Cerebellar cortex (tissue), 1 donor: ENCODE data around the gene RALA.

Experiments
- DNase-seq: peaks from one replicate; pipeline ENCODE4 v3.0.0-alpha.2; 2015; ENCODE audit warnings: low spot score

The RALA gene

GRCh38 chr7:39623047-39623731, at the start of gene RALA:
Gene RALA, plus strand, starts transcription at chr7:39623572. Its CDS starts 63,096 bp downstream, at chr7:39686668.
- peak; percentile 95 for DNase-seq

DNA sequence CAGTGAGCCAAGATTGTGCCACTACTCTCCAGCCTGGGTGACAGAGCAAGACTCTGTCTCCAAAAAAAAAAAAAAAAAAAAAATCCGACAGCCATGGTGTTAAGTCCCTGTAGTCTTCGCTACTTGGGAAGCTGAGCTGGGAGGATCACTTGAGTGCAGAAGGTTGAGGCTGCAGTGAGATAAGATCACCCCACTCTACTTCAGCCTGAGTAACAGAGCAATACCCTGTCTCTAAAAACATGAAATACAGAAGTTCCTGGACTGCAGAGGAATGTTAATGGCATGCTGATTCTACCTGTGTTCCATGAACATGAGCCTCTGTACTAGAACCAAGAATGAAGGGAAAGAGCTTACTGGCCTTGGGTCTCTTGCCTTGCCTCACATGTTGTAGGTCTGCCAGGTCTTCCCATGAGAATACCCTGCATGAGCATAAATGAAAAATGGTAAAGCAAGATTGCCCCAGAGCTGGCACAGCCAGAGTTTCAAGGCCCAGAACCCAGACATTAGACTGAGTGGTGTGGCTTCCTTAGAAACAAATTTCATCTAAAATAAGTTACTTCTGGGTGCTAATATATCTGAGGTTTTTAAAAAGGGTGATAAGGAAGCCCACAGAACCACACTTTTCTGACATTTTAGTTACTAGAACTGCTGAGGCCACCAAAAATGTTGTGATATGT, 48.6 kb upstream of the RALA start:
- DNase-seq: no peak

DNA sequence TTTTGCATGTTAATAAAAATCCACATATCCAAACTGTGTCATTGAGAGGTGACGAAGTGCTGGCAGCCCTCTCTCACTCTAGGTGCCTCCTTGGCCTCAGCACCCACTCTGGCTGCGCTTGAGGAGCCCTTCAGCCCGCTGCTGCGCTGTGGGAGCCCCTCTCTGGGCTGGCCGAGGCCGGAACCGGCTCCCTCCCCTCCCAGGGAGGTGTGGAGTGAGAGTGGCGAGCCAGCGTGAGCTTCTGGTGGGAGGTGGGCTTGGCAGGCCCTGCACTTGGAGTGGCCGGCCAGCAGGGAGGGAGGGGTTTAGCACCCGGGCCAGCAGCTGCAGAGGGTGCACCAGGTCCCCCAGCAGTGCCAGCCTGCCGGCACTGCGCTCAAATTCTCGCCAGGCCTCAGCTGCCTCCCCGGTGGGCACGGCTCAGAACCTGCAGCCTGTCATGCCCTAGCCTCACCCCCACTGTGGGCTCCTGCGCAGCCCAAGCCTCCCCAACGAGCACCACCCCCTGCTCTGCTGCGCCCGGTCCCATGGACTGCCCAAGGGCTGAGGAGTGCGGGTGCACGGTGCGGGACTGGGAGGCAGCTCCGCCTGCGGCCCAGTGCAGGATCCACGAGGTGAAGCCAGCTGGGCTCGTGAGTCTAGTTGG, 46.0 kb upstream of the RALA start:
- no peak for DNase-seq

GRCh38 chr7:39580149-39580874, 43.1 kb upstream of the RALA start:
- DNase-seq: peak; percentile 95

DNA sequence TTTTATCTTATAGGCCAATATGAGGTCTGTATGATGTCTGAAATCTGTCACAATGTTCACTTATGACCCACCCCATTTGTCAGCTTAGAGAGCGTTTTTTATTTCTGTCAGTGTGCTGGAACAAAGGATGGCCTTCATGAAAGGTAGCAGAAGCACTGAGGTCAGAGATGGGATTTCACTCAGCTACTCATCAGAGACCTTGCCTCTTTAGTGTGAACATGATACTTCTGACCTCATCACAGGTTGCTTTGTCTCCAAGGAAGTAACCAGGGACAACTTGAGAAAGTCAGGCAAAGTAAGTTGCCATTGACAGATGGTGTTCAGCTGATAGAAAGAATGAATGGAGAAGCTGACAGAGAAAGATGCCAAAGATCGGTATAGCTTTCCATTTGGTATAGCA, 40.8 kb upstream of the RALA start:
- no peak for DNase-seq

DNA sequence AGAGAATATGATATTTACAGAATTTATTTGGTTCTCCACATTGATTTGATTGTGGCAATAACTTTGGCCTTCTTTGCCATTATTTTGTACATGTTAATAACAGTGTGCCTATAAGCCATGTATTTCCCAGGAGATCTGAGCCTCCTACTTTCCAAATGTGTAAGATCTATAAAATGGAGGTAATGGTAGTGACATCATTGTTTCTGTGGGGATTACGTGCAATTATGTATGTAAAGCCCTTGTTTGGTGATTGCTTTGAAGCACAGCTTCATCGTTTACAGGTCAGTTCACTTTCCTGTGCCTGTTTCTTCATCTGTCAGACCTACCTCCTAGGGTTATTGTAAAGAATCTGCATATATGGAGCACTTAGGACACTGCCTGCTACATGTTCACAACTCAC, 39.8 kb upstream of the RALA start:
- DNase-seq: no peak

GRCh38 chr7:39587393-39587792, 36.0 kb upstream of the RALA start:
- DNase-seq: no peak

DNA sequence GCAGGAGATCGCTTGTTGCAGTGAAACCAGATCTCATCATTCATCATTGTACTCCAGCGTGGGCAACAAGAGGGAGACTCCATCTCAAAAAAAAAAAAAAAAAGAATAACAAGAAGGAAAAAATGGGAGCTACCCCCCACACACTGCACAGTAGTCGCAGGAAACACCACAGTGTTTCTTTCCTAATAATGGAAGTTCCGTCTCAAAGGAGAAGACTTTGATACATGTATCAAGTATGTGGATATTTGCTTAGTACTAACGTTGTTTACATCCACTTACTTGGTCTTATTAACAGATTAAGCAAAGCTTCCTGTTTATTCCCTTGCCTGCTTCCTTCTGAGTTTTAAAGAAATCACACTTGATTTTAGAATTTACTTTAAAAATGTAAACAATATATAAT, 35.0 kb upstream of the RALA start:
- DNase-seq: no peak

GRCh38 chr7:39589323-39590111, 33.9 kb upstream of the RALA start:
- no peak for DNase-seq

DNA sequence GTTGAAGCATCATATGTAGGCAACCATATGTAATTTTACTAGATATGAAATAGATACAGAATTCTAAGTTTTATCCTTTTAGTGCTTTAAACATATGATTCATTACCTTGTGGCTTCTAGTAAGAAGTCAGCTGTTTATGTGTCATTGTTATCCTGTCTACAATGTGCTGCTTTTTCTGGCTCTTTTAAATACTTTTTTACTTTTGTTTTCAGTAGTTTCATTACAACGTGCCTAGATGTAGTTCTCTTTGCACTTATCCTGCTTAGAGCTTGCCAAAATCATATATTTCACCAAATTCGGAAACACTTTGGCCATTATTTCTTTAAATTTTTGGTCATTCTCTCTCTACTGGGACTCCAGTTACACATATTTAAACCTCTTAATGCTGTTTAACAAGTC, 30.8 kb upstream of the RALA start:
- DNase-seq: no peak

DNA sequence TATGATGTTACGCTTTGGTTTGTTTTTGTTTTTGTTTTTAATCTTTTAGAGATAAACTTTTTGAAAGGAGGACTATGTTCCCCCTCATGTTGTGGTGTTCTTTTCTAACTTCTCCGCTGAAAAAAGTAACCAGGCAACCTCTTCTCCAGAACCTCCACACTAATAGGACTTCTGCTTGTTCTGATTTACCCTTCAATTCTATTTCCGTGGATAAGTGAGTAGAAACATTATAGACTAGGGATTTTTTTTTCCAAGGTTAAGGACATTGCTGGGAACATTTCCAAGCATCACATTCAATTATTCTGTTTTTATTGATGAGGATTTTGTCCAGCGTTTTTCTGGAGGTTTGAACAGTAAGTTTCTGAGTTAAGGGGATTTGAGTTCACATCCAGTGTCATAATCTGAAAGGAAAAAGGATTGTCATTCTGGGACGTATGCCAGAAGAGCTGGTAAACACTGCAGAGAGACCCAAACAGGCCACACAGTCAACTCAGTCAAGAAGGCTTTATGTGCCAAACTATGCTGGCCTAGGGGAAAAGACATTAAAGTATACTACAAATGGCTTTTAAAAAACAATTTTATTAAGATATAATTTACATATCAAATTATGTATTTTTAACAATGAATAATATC, 28.3 kb upstream of the RALA start:
- DNase-seq: peak; percentile 5

- DNase-seq: no peak
Measured at GRCh38 chr7:39602351-39602750, 21.0 kb upstream of the RALA start.

- DNase-seq: no peak
Measured at GRCh38 chr7:39603924-39604323, 19.4 kb upstream of the RALA start.

GRCh38 chr7:39605087-39605486, 18.3 kb upstream of the RALA start:
- DNase-seq: no peak

GRCh38 chr7:39606352-39606751, 17.0 kb upstream of the RALA start:
- no peak for DNase-seq

DNA sequence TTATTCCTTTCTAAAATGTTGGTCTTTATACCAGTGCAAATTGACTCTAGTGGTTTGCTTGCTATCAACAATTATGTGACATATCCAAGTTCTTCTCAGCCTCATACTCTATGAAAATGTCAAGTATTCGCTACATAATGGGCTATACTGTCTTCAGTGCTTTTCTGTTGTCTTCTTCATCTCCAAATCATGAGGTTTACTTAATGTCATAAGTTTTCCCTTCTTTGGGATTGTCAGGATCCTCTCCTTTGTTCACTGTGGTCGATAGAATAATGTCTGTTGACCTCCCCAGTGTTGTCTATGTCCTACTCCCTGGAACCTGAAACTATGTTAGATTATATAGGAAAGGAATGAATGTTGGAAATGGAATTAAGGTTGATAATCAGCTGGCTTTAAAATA, 16.4 kb upstream of the RALA start:
- no peak for DNase-seq

DNA sequence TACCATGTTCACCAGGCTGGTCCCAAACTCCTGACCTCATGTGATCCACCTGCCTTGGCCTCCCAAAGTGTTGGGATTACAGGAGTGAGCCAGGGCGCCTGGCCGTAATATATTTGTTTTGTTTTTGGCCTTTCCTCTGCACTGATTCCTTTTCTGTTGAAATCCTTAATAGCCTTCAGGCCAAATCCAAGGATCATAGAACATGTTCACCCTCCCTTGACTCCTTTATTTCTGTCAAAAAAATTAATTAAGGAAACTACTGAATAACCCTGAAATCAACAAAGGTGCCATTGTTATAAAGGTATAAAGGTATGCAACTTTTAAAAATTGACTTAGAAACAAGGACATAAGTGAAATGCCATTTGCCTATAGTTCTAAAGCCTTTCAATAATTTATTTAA, 15.5 kb upstream of the RALA start:
- DNase-seq: no peak

DNA sequence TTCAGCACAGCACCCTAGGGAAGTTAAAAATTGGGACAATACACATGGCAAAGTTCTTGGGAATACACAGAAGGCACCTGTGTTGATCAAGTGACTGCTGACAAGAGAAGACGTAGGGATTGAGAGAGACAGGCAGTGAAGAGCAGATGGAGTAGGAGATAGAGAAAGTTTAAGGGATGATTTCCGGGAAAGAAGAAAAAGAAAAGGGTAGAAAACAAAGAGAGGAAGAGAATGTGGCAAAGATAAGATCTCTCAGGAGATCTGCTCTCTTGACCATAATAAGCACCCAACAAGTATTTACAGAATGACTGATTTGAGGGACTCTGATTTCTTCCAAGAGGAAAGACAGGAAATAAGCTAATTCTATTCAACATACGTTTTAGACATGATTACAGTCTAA, 15.1 kb upstream of the RALA start:
- no peak for DNase-seq

DNA sequence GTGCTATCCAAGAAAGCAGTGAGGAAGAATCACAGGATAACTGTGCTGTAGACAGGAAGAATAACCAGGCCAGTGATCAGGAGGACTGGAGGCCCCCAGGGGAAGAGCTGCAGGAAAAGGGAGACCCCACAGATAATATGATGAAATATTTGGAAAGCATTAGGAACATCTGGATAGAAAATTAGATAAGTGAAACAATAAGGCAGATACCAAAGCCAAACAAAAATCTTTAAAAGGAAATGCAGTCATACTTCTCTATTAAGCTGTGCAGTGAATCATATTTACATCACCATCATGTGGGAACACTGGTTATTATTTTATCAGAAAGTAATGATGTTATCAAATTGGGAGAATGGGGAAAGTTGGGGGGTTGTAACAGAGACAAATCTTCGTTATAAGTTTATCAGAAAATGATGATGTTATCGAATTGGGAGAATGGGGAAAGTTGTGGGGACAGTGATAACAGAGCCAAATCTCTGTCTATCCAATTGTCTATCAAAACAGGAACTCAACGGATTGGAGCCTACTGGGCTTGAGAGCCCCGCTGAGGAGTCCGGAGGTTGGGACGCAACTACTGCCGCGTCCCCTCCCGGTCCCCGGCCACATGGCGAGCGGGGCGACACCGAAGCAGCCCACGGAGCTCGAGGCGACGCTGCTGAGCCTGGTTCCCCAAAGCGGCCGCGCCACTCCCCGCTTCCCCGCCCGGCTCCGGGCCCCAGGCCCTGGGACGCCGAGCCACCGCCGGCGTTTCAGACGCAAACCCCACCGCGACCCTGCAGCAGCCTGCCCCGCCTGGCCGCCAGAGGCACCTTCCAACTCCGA, 14.0 kb upstream of the RALA start:
- no peak for DNase-seq

GRCh38 chr7:39609935-39610263, 13.5 kb upstream of the RALA start:
- no peak for DNase-seq

DNA sequence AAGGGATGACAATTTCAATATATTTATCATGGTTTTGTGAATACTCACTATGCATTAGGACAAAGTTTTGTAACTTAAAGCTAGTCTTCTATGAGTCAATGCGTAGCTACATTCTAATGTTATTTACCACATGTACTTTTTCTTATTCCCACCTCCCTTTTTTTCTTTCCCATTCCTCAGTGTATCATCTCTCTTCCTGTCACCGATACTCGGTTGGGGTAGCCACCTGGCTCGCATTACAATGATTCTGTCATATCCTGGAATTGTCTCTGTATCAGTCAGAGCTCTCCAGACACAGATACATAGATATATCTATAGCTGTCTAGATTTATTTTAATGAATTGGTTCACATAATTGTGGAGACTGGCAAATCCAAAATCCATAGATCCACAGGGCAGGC, 9.8 kb upstream of the RALA start:
- no peak for DNase-seq
